Cardiac fibroblast (primary cell): ENCODE measurements around the gene SPRY1.

Source experiments
- DNase-seq, 2 donors: peaks; one replicate each; pipeline versions ENCODE4 v3.0.0 to v3.0.0-alpha.2; 2010; ENCODE audit warnings: low read depth in 2 of 2
- H3K4me3 ChIP-seq, 2 donors: replicated peaks in 1 of 2; 1 replicate in 1 of 2; 2 replicates in 1 of 2; pipeline ENCODE4 v1.5.1; 2011; ENCODE audit warnings: low read depth in 2 of 2, low read length in 2 of 2, mild to moderate bottlenecking in 2 of 2, moderate library complexity in 1 of 2
- TF ChIP-seq, protein P1 (sequence below): IDR thresholded peaks from one replicate; pipeline ENCODE4 v1.5.1; 2011; ENCODE audit warnings: low read depth, mild to moderate bottlenecking, low read length, inconsistent platforms

The SPRY1 gene

DNA sequence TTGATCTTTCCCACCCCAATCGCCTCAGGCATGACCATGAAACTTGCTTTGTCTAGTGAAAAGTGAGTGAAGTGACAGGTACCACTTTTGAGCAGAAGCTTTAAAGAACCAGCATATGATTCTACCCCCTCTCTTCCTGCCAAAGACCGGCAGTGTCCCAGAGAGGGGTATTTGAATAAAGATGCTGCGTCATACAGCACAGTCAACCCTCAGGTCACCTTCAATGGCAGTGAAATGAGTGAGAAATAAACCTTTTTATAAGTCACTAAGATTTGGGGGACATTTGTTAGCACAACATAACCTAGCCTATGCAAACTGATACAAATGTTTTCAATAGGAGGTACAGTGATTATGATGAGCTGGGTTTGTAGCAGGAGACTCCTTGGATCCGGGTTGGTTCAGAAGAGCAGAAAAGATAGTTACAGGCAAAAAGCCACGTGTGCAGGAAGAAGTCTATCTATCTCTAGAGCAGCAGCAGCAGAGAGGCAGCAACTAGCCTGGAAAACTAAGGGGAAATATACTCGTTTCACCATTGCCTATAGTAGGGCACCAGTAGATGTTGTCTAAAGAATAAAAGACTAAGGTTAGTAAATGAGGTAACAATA, 30.3 kb upstream of the SPRY1 start:
- DNase-seq: no peak
- TF ChIP-seq, protein P1, sequence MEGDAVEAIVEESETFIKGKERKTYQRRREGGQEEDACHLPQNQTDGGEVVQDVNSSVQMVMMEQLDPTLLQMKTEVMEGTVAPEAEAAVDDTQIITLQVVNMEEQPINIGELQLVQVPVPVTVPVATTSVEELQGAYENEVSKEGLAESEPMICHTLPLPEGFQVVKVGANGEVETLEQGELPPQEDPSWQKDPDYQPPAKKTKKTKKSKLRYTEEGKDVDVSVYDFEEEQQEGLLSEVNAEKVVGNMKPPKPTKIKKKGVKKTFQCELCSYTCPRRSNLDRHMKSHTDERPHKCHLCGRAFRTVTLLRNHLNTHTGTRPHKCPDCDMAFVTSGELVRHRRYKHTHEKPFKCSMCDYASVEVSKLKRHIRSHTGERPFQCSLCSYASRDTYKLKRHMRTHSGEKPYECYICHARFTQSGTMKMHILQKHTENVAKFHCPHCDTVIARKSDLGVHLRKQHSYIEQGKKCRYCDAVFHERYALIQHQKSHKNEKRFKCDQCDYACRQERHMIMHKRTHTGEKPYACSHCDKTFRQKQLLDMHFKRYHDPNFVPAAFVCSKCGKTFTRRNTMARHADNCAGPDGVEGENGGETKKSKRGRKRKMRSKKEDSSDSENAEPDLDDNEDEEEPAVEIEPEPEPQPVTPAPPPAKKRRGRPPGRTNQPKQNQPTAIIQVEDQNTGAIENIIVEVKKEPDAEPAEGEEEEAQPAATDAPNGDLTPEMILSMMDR: no peak
- H3K4me3 ChIP-seq: no peak overlapping the region

DNA sequence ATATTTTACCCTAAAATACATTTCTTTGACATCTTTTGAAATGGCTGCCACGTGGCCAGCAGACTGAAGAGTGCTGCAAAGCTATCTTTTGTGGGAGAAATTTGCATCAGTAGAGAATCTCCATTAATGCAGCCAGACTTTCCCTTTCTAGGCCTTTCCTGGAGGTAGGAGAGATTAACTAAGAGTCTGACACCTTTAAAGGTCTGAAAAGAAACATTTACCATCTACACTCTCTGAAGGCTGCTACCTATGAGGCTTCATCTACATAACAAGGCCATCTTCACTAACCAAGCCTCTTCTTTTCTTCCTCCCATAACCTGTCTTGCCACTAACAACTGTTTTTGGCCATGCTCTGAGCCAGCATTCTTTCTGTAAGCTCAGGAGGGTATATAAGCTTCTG, 17.8 kb upstream of the SPRY1 start:
- TF ChIP-seq, protein P1: no peak

DNA sequence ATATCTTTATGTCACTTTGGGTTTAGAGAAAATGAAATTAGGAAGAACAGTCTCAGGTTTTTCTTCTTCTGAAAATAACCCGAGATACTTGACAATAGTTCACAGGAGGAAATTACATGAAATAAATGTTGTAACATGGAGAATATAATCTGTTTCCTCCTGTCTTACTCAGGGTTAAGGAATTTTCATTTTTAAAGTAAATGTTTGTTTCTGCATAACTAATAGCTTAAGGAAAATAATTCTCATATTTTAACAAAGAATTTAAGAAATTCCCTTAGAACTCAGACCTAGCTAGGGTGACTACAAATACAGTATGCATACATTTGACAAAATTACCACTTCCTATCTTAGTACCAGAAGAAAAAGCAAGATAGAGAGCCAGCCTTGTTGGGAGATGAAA, 17.2 kb upstream of the SPRY1 start:
- TF ChIP-seq, protein P1: no peak
- no peak overlapping the region for H3K4me3 ChIP-seq
- peak; percentile 14 to 28 for DNase-seq

More for the DNA sequence above, 17.8 kb upstream of the SPRY1 start:
- no peak overlapping the region for H3K4me3 ChIP-seq
- DNase-seq: no peak

GRCh38 chr4:123380728-123381716, 15.6 kb upstream of the SPRY1 start:
- TF ChIP-seq, protein P1: no peak
- no peak overlapping the region for H3K4me3 ChIP-seq
- no peak for DNase-seq

GRCh38 chr4:123381996-123382395, 14.6 kb upstream of the SPRY1 start:
- DNase-seq: no peak
- H3K4me3 ChIP-seq: no peak overlapping the region
- TF ChIP-seq, protein P1: no peak

GRCh38 chr4:123383566-123383965, 13.0 kb upstream of the SPRY1 start:
- TF ChIP-seq, protein P1: no peak
- DNase-seq: no peak
- H3K4me3 ChIP-seq: no peak overlapping the region
